ENCODE results near the gene WDR20.

Gene WDR20

GRCh38 chr14:102246071-102246470 lies 106.4 kb downstream of the WDR20 start:
- DNase-seq: no peak

- DNase-seq: no peak
These were observed 108.4 kb downstream of the WDR20 start for GRCh38 chr14:102248121-102248520.

DNA sequence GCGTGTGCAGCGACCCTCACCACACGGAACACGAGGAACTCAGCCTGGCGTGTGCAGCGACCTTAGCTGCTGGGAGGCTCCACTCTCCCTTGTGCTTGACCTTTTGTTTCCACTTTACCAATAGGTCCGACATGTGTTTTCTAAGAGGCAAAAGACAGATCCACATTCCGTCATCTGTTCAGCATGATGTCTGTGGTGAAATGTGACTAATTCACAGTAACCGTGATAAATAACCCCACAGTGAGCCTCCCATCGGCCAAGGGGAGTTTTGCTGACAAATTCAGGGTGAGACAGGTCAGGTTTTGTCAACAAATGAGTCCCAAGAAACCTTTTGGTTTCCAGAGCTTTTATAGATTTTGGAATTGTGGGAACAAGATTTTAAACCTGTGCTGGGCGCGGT lies 109.3 kb downstream of the WDR20 start:
- DNase-seq: peak; percentile 29

DNA sequence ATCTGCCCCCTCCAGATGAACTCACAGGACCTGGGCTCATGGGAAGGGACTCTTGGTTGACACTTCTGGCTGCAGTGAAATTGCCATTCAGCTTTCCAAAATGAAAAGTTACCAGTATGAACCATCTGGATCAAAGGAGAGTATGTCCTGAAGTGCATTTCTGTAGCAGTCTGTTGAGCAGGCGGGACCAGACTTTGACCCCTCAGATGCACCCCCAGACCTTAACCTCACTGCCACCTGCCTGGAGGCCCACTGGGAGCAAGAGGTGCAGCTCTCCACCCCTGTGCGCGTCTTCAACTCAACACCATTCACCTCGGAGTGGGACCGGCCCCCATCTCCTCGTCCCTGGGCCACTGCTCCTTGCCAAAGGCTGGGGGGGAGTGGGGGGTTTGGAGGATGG lies 110.3 kb downstream of the WDR20 start:
- no peak for DNase-seq

DNA sequence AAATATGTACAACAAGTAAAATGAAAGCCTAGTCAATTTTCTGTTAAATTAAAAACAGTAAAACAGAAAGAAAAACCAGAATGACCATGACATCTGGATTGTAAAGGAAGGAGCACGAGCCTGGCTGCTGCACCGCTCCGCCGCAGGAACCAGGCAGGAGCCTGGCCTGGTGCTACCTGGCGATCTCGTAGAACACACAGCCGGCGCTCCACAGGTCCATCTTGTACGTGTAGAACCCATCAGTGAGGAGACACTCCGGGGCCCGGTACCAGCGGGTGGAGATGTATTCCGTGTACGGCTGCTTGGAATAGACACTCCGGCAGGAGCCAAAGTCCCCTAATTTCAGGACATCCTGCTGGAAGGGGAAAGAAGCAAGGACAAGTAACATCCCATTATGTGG lies 110.9 kb downstream of the WDR20 start:
- no peak for DNase-seq

DNA sequence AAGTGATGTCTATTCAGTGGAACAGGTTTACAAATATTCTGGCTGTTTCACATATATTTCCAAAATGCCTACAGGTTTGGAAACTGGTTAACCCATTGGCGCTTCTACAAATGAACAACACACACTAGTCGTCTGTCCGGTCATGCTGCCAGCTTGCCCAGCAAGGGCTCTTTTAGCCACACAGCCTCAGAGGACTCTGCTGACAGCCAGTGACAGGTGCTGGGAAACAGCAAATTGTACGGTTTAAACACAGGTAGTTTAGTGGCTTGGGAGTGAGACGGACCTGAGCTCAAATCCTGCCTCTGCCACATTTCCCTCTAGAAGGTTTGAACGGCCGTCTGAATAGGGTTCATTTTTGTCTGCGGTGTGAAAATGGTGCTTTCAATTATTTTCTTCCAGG lies 111.5 kb downstream of the WDR20 start:
- no peak for DNase-seq

GRCh38 chr14:102252834-102253801 lies 113.4 kb downstream of the WDR20 start:
- no peak for DNase-seq

GRCh38 chr14:102255401-102256190 lies 115.9 kb downstream of the WDR20 start:
- DNase-seq: no peak

GRCh38 chr14:102256716-102257115 lies 117.0 kb downstream of the WDR20 start:
- no peak for DNase-seq

- no peak for DNase-seq
These were observed 118.4 kb downstream of the WDR20 start for GRCh38 chr14:102258136-102258535.
